Ishikawa (cell line): ENCODE data around the gene TFF3.

Experiments
- CEBPB ChIP-seq: IDR thresholded peaks from 2 replicates; pipeline ENCODE4 v1.6.1; 2012
- CREB1 ChIP-seq: IDR thresholded peaks from 2 replicates; pipeline ENCODE4 v1.6.1; 2012; ENCODE audit warnings: low read depth
- EGR1 ChIP-seq: IDR thresholded peaks from 2 replicates; pipeline ENCODE4 v1.6.1; 2012
- EP300 ChIP-seq: IDR thresholded peaks from 2 replicates; pipeline ENCODE4 v1.6.1; 2012; ENCODE audit warnings: borderline replicate concordance
- FOXM1 ChIP-seq: IDR thresholded peaks from 2 replicates; pipeline ENCODE4 v1.6.1; 2012; ENCODE audit warnings: low read depth, borderline replicate concordance
- NFIC ChIP-seq: IDR thresholded peaks from 2 replicates; pipeline ENCODE4 v1.6.1; 2012
- RAD21 ChIP-seq: IDR thresholded peaks from 2 replicates; pipeline ENCODE4 v1.6.1; 2012; ENCODE audit warnings: low read depth
- TAF1 ChIP-seq: IDR thresholded peaks from 2 replicates; pipeline ENCODE4 v1.6.1; 2012; ENCODE audit warnings: low read depth, mild to moderate bottlenecking
- TCF12 ChIP-seq: IDR thresholded peaks from 2 replicates; pipeline ENCODE4 v1.6.1; 2012; ENCODE audit warnings: low read depth
- TEAD4 ChIP-seq: IDR thresholded peaks from 2 replicates; pipeline ENCODE4 v1.6.1; 2012
- USF1 ChIP-seq: IDR thresholded peaks from 2 replicates; pipeline ENCODE4 v1.6.1; 2012
- YY1 ChIP-seq: IDR thresholded peaks from 2 replicates; pipeline ENCODE4 v1.6.1; 2012; ENCODE audit warnings: low read depth
- ZBTB7A ChIP-seq: IDR thresholded peaks from 2 replicates; pipeline ENCODE4 v1.6.1; 2012; ENCODE audit warnings: low read depth
- TF ChIP-seq, protein P1 (sequence below): IDR thresholded peaks from 2 replicates; pipeline ENCODE4 v1.6.1; 2012; ENCODE audit warnings: low read depth, mild to moderate bottlenecking
- TF ChIP-seq, protein P2 (sequence below): IDR thresholded peaks from 2 replicates; pipeline ENCODE4 v1.6.1; 2012

Gene TFF3

DNA sequence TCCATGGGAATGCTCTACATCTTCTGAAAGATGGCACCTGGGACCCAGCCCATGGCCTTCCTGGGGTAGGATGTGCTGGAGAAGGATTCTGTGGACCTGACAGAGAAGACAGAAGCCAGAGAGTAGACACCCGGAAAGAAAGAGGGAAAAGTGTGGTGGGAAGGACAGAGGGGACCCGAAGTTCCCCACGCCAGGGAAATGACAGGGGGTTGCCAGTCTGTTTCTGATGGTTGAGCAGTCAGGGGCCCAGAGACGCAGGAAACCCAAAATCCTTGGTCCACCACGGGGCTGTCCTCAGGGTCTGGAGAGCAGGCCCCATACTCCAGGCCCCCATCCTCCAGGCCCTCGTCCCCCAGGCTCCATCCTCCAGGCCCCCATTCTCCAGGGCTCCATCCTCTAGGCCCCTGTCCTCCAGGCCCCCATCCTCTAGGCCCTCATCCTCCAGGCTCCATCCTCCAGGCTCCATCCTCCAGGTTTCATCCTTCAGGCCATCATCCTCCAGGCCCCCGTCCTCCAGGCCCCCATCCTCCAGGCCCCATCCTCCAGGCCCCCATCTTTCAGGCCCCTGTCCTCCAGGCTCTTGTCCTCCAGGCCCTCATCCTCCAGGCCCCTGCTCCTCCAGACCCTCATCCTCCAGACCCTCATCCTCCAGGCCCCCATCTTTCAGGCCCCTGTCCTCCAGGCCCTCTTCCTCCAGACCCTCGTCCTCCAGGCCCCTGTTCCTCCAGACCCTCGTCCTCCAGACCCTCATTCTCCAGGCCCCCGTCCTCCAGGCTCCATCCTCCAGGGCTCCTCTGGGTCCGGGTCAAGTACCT is 36.6 kb upstream of the TFF3 start:
- no peak for TF ChIP-seq ZBTB7A

GRCh38 chr21:42350927-42351426 is 35.8 kb upstream of the TFF3 start, which contains the start of gene TFF2:
TSS of gene TFF2 (minus strand) at chr21:42350994. CDS start at chr21:42350957, 37 bp downstream.
- TF ChIP-seq EP300: no peak
- TF ChIP-seq TAF1: no peak
- no peak for TF ChIP-seq USF1
- TF ChIP-seq RAD21: no peak
- no peak for TF ChIP-seq EGR1
- no peak for TF ChIP-seq TCF12
- TF ChIP-seq, protein P1, sequence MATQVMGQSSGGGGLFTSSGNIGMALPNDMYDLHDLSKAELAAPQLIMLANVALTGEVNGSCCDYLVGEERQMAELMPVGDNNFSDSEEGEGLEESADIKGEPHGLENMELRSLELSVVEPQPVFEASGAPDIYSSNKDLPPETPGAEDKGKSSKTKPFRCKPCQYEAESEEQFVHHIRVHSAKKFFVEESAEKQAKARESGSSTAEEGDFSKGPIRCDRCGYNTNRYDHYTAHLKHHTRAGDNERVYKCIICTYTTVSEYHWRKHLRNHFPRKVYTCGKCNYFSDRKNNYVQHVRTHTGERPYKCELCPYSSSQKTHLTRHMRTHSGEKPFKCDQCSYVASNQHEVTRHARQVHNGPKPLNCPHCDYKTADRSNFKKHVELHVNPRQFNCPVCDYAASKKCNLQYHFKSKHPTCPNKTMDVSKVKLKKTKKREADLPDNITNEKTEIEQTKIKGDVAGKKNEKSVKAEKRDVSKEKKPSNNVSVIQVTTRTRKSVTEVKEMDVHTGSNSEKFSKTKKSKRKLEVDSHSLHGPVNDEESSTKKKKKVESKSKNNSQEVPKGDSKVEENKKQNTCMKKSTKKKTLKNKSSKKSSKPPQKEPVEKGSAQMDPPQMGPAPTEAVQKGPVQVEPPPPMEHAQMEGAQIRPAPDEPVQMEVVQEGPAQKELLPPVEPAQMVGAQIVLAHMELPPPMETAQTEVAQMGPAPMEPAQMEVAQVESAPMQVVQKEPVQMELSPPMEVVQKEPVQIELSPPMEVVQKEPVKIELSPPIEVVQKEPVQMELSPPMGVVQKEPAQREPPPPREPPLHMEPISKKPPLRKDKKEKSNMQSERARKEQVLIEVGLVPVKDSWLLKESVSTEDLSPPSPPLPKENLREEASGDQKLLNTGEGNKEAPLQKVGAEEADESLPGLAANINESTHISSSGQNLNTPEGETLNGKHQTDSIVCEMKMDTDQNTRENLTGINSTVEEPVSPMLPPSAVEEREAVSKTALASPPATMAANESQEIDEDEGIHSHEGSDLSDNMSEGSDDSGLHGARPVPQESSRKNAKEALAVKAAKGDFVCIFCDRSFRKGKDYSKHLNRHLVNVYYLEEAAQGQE: no peak
- TF ChIP-seq, protein P2, sequence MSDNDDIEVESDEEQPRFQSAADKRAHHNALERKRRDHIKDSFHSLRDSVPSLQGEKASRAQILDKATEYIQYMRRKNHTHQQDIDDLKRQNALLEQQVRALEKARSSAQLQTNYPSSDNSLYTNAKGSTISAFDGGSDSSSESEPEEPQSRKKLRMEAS: no peak
- no peak for TF ChIP-seq ZBTB7A
- no peak for TF ChIP-seq YY1
- TF ChIP-seq CEBPB: no peak
- TF ChIP-seq CREB1: no peak

GRCh38 chr21:42350318-42350910 is 35.2 kb upstream of the TFF3 start:
- no peak for TF ChIP-seq ZBTB7A
- TF ChIP-seq, protein P2: no peak
- no peak for TF ChIP-seq FOXM1
- TF ChIP-seq USF1: no peak
- no peak for TF ChIP-seq CREB1
- TF ChIP-seq TCF12: no peak
- TF ChIP-seq CEBPB: no peak
- TF ChIP-seq EGR1: no peak
- no peak for TF ChIP-seq TEAD4
- TF ChIP-seq TAF1: no peak
- no peak for TF ChIP-seq EP300
- TF ChIP-seq NFIC: no peak
- TF ChIP-seq, protein P1: no peak
- no peak for TF ChIP-seq YY1
- no peak for TF ChIP-seq RAD21

DNA sequence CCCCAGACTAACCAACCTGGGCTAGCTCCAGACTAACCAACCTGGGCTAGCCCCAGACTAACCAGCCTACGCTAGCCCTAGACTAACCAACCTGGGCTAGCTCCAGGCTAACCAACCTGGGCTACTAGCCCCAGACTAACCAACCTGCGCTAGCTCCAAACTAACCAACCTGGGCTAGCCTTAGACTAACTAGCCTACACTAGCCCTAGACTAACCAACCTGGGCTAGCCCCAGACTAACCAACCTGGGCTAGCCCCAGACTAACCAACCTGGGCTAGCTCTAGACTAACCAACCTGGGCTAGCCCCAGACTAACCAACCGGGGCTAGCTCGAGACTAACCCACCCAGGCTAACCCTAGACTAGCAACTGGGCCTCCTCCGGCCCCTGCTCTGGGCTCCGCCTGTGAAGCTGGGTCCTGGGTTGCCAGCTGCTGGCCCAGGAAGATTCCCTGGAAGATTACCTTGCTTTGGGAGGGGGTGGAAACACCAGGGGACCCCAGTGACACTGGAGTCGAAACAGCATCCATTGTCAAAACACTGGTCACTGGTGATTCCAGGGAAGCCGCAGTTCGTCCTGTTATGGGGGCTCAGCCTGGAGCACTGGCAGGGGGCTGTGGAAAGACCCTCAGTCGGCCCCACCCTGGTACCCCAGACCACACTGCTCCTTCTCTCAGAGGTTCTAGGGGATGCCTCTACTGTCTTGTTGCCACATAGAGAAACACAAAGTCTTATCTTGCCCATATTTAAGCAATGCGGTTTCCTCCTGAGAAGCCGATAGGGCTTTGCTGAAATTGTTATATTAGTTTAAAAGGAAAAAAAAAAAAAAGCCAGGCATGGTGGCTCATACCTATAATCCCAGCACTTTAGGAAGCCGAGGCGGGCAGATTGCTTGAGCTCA is 34.5 kb upstream of the TFF3 start:
- TF ChIP-seq USF1: no peak
- TF ChIP-seq RAD21: no peak
- TF ChIP-seq YY1: no peak
- TF ChIP-seq, protein P2: no peak
- TF ChIP-seq FOXM1: no peak
- no peak for TF ChIP-seq CREB1
- TF ChIP-seq EP300: no peak
- TF ChIP-seq ZBTB7A: no peak
- TF ChIP-seq TCF12: no peak
- TF ChIP-seq TAF1: no peak
- no peak for TF ChIP-seq TEAD4
